Activated CD8-positive, alpha-beta T cell treated with anti-CD3 and anti-CD28 coated beads for 36 hours (primary cell): ENCODE measurements around the gene AUTS2. TPM values are rescaled to one million over a fixed set of nuclear protein-coding genes. Genes with fewer than 3 reads are reported as not detected.

Experiments used
- ATAC-seq: fragments of 200-7000 bp; cut with Tn5 transposase; one replicate; pipeline ENCODE4 v1.10.0; 2021; ENCODE audit warnings: mild to moderate bottlenecking, moderate library complexity
- CTCF ChIA-PET: fragments of 350-600 bp; sonication (Branson Sonifier 250); formaldehyde crosslinking; loops from one replicate; lab custom pipeline; 2021; ENCODE audit warnings: antibody characterized with exemption; lab: Charles Lee
- POLR2A ChIA-PET: fragments of 350-600 bp; sonication (Branson Sonifier 250); formaldehyde crosslinking; loops from one replicate; lab custom pipeline; 2021; ENCODE audit warnings: antibody characterized with exemption; lab: Charles Lee
- DNase-seq: peaks from one replicate; pipeline ENCODE4 v3.0.0-alpha.2; 2020
- H3K27ac Mint-ChIP-seq: one replicate; pipeline ENCODE4 v1.8.0; 2021; ENCODE audit warnings: mild to moderate bottlenecking, mixed read lengths
- H3K27me3 Mint-ChIP-seq: one replicate; pipeline ENCODE4 v1.8.0; 2021; ENCODE audit warnings: mixed read lengths
- H3K36me3 Mint-ChIP-seq: one replicate; pipeline ENCODE4 v1.8.0; 2021; ENCODE audit warnings: low read depth, mixed read lengths
- H3K4me1 Mint-ChIP-seq: one replicate; pipeline ENCODE4 v1.8.0; 2021; ENCODE audit warnings: low read depth, mixed read lengths
- H3K4me3 Mint-ChIP-seq: one replicate; pipeline ENCODE4 v1.8.0; 2021; ENCODE audit warnings: mild to moderate bottlenecking, moderate library complexity, mixed read lengths
- H3K9me3 Mint-ChIP-seq: one replicate; pipeline ENCODE4 v1.8.0; 2021; ENCODE audit warnings: mixed read lengths
- intact Hi-C: fragments of 100-400 bp; cut with micrococcal nuclease; formaldehyde crosslinking; loops from one replicate; pipeline ENCODE4 v1.10.0; 2022
- total RNA-seq, 2 experiments: library from RNA; stranded (reverse); gene quantifications; one replicate each; pipeline ENCODE4 v1.2.3, GENCODE V29; 2021
- TF ChIP-seq, protein P1 (sequence below): fragments of 200-600 bp; IDR thresholded peaks from one replicate; pipeline ENCODE4 v1.8.0; 2022; ENCODE audit warnings: antibody characterized with exemption, mild to moderate bottlenecking

Gene AUTS2
- total RNA-seq, 2 experiments from 2014 or later, result 3.1 to 3.3 TPM

DNA sequence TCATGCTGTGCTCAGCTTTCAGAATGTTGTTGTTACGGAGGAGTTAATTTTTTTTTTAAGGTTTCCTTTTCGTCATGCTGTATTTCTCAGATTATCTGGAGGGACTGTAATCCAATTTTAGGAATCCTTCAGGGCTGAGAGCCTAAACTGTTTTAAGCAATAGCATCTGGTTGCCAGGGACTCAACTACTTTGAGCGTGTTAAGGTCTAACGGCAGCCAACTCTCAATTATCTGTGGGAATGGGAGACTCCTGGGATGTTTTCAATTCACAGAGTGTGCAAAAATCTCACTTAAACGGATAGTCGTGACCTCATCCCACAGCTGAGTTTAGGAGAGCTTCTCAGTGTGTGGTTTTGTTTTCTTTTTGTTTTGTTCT is 291.7 kb downstream of the AUTS2 start:
- H3K27me3 Mint-ChIP-seq, result peaks cover 1% of the 10 kb centered on the region
- TF ChIP-seq, protein P1, sequence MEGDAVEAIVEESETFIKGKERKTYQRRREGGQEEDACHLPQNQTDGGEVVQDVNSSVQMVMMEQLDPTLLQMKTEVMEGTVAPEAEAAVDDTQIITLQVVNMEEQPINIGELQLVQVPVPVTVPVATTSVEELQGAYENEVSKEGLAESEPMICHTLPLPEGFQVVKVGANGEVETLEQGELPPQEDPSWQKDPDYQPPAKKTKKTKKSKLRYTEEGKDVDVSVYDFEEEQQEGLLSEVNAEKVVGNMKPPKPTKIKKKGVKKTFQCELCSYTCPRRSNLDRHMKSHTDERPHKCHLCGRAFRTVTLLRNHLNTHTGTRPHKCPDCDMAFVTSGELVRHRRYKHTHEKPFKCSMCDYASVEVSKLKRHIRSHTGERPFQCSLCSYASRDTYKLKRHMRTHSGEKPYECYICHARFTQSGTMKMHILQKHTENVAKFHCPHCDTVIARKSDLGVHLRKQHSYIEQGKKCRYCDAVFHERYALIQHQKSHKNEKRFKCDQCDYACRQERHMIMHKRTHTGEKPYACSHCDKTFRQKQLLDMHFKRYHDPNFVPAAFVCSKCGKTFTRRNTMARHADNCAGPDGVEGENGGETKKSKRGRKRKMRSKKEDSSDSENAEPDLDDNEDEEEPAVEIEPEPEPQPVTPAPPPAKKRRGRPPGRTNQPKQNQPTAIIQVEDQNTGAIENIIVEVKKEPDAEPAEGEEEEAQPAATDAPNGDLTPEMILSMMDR, result no peak
- POLR2A ChIA-PET, result no interaction called here
- peaks cover 1% of the 10 kb centered on the region for H3K4me1 Mint-ChIP-seq
- no peak for DNase-seq
- H3K9me3 Mint-ChIP-seq, result no peaks in the 10 kb centered on the region
- ATAC-seq, result no peak
- intact Hi-C loops, result no loop called here
- H3K27ac Mint-ChIP-seq, result no peak overlapping the region
- H3K4me3 Mint-ChIP-seq, result no peak overlapping the region
- CTCF ChIA-PET, result no interaction called here
- no peaks in the 10 kb centered on the region for H3K36me3 Mint-ChIP-seq

DNA sequence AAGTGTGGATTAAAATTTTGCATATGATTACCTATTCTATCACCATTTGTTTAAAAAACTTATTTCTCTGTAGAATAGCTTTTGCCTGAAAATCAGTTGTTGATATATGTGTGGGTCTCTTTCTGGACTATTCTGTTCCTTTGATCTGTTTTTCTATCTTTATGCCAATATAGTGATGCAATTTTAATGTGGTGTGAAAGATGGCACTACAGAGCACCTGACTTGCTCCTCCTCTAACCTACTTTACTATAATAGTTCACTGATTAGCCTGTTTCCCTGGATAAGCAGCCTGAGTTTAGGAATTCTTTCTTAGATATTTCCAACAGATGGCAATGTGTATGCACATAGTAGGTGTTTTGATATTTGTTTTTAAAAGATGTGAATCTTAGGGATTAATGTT is 294.5 kb downstream of the AUTS2 start:
- no peaks in the 10 kb centered on the region for H3K36me3 Mint-ChIP-seq
- ATAC-seq, result no peak

GRCh38 chr7:69893906-69894305 is 295.6 kb downstream of the AUTS2 start:
- no peak overlapping the region for H3K27ac Mint-ChIP-seq

More for the DNA sequence above, 294.5 kb downstream of the AUTS2 start:
- intact Hi-C loops, result no loop called here
- H3K27ac Mint-ChIP-seq, result no peak overlapping the region
- peaks cover 2% of the 10 kb centered on the region for H3K9me3 Mint-ChIP-seq
- H3K4me1 Mint-ChIP-seq, result peaks cover 1% of the 10 kb centered on the region
- POLR2A ChIA-PET, result no interaction called here
- CTCF ChIA-PET, result no interaction called here
- H3K4me3 Mint-ChIP-seq, result no peak overlapping the region
- peaks cover 2% of the 10 kb centered on the region for H3K27me3 Mint-ChIP-seq
- no peak for DNase-seq
- TF ChIP-seq, protein P1, result no peak

DNA sequence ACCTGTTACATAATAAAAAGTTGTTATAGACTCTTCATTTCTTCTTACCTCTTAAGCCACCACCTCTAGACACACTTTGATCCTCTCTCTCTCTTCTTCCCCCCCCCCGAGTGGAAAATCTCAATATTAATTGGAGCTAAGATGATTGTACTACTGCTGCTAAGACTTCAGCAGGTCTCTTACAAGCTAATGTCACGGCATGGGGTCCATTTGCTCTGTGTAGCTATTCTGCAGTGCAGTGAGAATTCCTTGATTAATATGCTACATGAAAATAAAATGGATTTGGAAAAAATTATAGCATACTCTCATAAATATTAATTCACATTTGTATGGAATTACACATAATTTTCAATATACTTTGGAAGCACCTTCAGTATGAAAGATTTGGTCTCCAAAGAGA is 297.2 kb downstream of the AUTS2 start:
- intact Hi-C loops, result no loop called here
- CTCF ChIA-PET, result no interaction called here
- Mint-ChIP-seq H3K27ac (no peak overlapping the region), H3K4me1 (no peaks in the 10 kb centered on the region), H3K4me3 (no peak overlapping the region), H3K27me3 (peaks cover 5% of the 10 kb centered on the region), H3K9me3 (peaks cover 2% of the 10 kb centered on the region), H3K36me3 (no peaks in the 10 kb centered on the region)
- POLR2A ChIA-PET, result interaction anchor here (0.6 kb wide), 1 partner anchor 117 kb away, joined by 3 read pairs; no protein-coding TSS in a partner anchor
- ATAC-seq (no peak), DNase-seq (no peak)
- TF ChIP-seq, protein P1, result no peak

More at GRCh38 chr7:69893906-69894305, 295.6 kb downstream of the AUTS2 start:
- ChIA-PET POLR2A (no interaction called here), CTCF (no interaction called here)
- no peak overlapping the region for H3K4me3 Mint-ChIP-seq
- TF ChIP-seq, protein P1, result no peak
- no peak for DNase-seq
- no peaks in the 10 kb centered on the region for H3K36me3 Mint-ChIP-seq
- peaks cover 2% of the 10 kb centered on the region for H3K9me3 Mint-ChIP-seq
- peaks cover 1% of the 10 kb centered on the region for H3K4me1 Mint-ChIP-seq
- peaks cover 2% of the 10 kb centered on the region for H3K27me3 Mint-ChIP-seq
- intact Hi-C loops, result no loop called here
- no peak for ATAC-seq

GRCh38 chr7:69896121-69896520 is 297.8 kb downstream of the AUTS2 start:
- CTCF ChIA-PET, result no interaction called here
- Mint-ChIP-seq H3K4me3 (no peak overlapping the region), H3K27me3 (peaks cover 5% of the 10 kb centered on the region), H3K36me3 (no peaks in the 10 kb centered on the region), H3K9me3 (peaks cover 2% of the 10 kb centered on the region), H3K4me1 (no peaks in the 10 kb centered on the region), H3K27ac (no peak overlapping the region)
- intact Hi-C loops, result no loop called here
- ATAC-seq (no peak), DNase-seq (no peak)
- TF ChIP-seq, protein P1, result no peak
- POLR2A ChIA-PET, result no interaction called here
